Thymus (tissue), 11 donors: ENCODE results near the gene SLC39A12. TPM values are rescaled to one million over a fixed set of nuclear protein-coding genes. Genes with fewer than 3 reads are reported as not detected.

Experiments used
- DNase-seq, 9 donors: peaks; one replicate each; pipeline ENCODE4 v3.0.0-alpha.2; 2013; ENCODE audit warnings: low spot score in 9 of 9, low read depth in 6 of 9, missing footprints in 1 of 9
- H3K27ac ChIP-seq, 2 donors: one replicate each; pipeline ENCODE4 v1.5.1; 2013; ENCODE audit warnings: control low read depth in 1 of 2, low read depth in 1 of 2, low read length in 1 of 2, mild to moderate bottlenecking in 1 of 2, moderate library complexity in 1 of 2
- H3K27me3 ChIP-seq, 2 donors: one replicate each; pipeline ENCODE4 v1.5.1; 2013; ENCODE audit warnings: low read length in 1 of 2; ENCODE audit not compliant: control insufficient read depth in 2 of 2, insufficient read depth in 1 of 2
- H3K36me3 ChIP-seq, 2 donors: one replicate each; pipeline ENCODE4 v1.5.1; 2013; ENCODE audit warnings: low read length in 1 of 2, mild to moderate bottlenecking in 1 of 2, moderate library complexity in 1 of 2; ENCODE audit not compliant: control insufficient read depth in 2 of 2, insufficient read depth in 2 of 2
- H3K4me1 ChIP-seq, 2 donors: one replicate each; pipeline ENCODE4 v1.5.1; 2013; ENCODE audit warnings: low read length in 2 of 2; ENCODE audit not compliant: control insufficient read depth in 2 of 2, insufficient read depth in 2 of 2
- H3K4me3 ChIP-seq, 2 donors: one replicate each; pipeline ENCODE4 v1.5.1; 2013; ENCODE audit warnings: low read length in 2 of 2, control low read depth in 1 of 2, mild to moderate bottlenecking in 1 of 2
- H3K9me3 ChIP-seq, 2 donors: one replicate each; pipeline ENCODE4 v1.5.1; 2013; ENCODE audit warnings: low read length in 1 of 2, mild to moderate bottlenecking in 1 of 2; ENCODE audit not compliant: control insufficient read depth in 2 of 2, insufficient read depth in 1 of 2
- WGBS: extraction: QIAGEN DNeasy Blood & Tissue Kit; methylation state at CpG from one replicate; pipeline ENCODE4 v1.1.7; 2013; 5-methylcytosine and 5-hydroxymethylcytosine counted together
- polyA plus RNA-seq: library from polyadenylated mRNA; stranded (reverse); fragments of 200-250 nt; gene quantifications from one replicate; pipeline ENCODE4 v1.2.3, GENCODE V29; 2013
- total RNA-seq: library from RNA; stranded (reverse); fragments of 120-200 nt; gene quantifications from one replicate; pipeline ENCODE4 v1.2.4, GENCODE V29; 2013
- donor health status: healthy.

Gene SLC39A12
- total and polyA plus RNA-seq, 2 donors: 0.05 to 0.23 TPM

- DNase-seq: no peak
- H3K36me3 ChIP-seq: no peaks in the 10 kb centered on the region
- no peaks in the 10 kb centered on the region for H3K4me1 ChIP-seq
- H3K27me3 ChIP-seq: no peaks in the 10 kb centered on the region
- no peak overlapping the region for H3K27ac ChIP-seq
- H3K4me3 ChIP-seq: no peak overlapping the region
- H3K9me3 ChIP-seq: no peaks in the 10 kb centered on the region
- WGBS: 99% methylated on average over 7 of the region's 7 CpGs
Observed at GRCh38 chr10:17958049-17958448, 6.3 kb downstream of the SLC39A12 start.

GRCh38 chr10:17959870-17960269 lies 8.2 kb downstream of the SLC39A12 start:
- DNase-seq: no peak
- Histone ChIP-seq H3K27ac (no peak overlapping the region), H3K4me1 (no peaks in the 10 kb centered on the region), H3K27me3 (no peaks in the 10 kb centered on the region), H3K9me3 (no peaks in the 10 kb centered on the region), H3K4me3 (no peak overlapping the region), H3K36me3 (no peaks in the 10 kb centered on the region)
- 88% methylated on average over 2 of the region's 2 CpGs for WGBS

GRCh38 chr10:17961551-17962422 lies 10.1 kb downstream of the SLC39A12 start:
- H3K9me3 ChIP-seq: no peaks in the 10 kb centered on the region
- H3K36me3 ChIP-seq: no peaks in the 10 kb centered on the region
- H3K4me1 ChIP-seq: no peaks in the 10 kb centered on the region
- H3K27me3 ChIP-seq: no peaks in the 10 kb centered on the region
- DNase-seq: no peak
- H3K27ac ChIP-seq: no peak overlapping the region
- no peak overlapping the region for H3K4me3 ChIP-seq
- WGBS: 67% methylated on average over 4 of the region's 4 CpGs

GRCh38 chr10:17963431-17963830 lies 11.7 kb downstream of the SLC39A12 start:
- Histone ChIP-seq H3K27ac (no peak overlapping the region), H3K4me1 (no peaks in the 10 kb centered on the region), H3K9me3 (no peaks in the 10 kb centered on the region), H3K4me3 (no peak overlapping the region), H3K36me3 (no peaks in the 10 kb centered on the region), H3K27me3 (no peaks in the 10 kb centered on the region)
- WGBS: 96% methylated on average over 3 of the region's 3 CpGs
- DNase-seq: no peak

- no peak overlapping the region for H3K27ac ChIP-seq
- H3K27me3 ChIP-seq: no peaks in the 10 kb centered on the region
- H3K4me1 ChIP-seq: no peaks in the 10 kb centered on the region
- 97% methylated on average over 8 of the region's 8 CpGs for WGBS
- no peak overlapping the region for H3K4me3 ChIP-seq
- DNase-seq: no peak
- H3K36me3 ChIP-seq: no peaks in the 10 kb centered on the region
- no peaks in the 10 kb centered on the region for H3K9me3 ChIP-seq
Observed at GRCh38 chr10:17965649-17966235, 14.0 kb downstream of the SLC39A12 start.

- H3K4me3 ChIP-seq: no peak overlapping the region
- H3K4me1 ChIP-seq: no peaks in the 10 kb centered on the region
- H3K27me3 ChIP-seq: no peaks in the 10 kb centered on the region
- DNase-seq: no peak
- no peak overlapping the region for H3K27ac ChIP-seq
- WGBS: 98% methylated on average over 3 of the region's 3 CpGs
- no peaks in the 10 kb centered on the region for H3K9me3 ChIP-seq
- H3K36me3 ChIP-seq: no peaks in the 10 kb centered on the region
Observed at GRCh38 chr10:17974505-17974904, 22.8 kb downstream of the SLC39A12 start.

- no peak for DNase-seq
- WGBS: 94% methylated on average over 6 of the region's 6 CpGs
Observed at GRCh38 chr10:17980846-17981565, 29.3 kb downstream of the SLC39A12 start.

GRCh38 chr10:17981766-17982380 lies 30.2 kb downstream of the SLC39A12 start:
- Histone ChIP-seq H3K27me3 (no peaks in the 10 kb centered on the region), H3K27ac (no peak overlapping the region), H3K4me1 (no peaks in the 10 kb centered on the region), H3K36me3 (no peaks in the 10 kb centered on the region), H3K4me3 (no peak overlapping the region), H3K9me3 (no peaks in the 10 kb centered on the region)
- DNase-seq: no peak
- WGBS: 97% methylated on average over 1 of the region's 1 CpG

More at GRCh38 chr10:17980846-17981565, 29.3 kb downstream of the SLC39A12 start:
- Histone ChIP-seq H3K27me3 (no peaks in the 10 kb centered on the region), H3K9me3 (no peaks in the 10 kb centered on the region), H3K4me3 (no peak overlapping the region), H3K27ac (no peak overlapping the region), H3K4me1 (no peaks in the 10 kb centered on the region), H3K36me3 (no peaks in the 10 kb centered on the region)

GRCh38 chr10:17984056-17984455 lies 32.3 kb downstream of the SLC39A12 start:
- H3K4me1 ChIP-seq: no peaks in the 10 kb centered on the region
- H3K4me3 ChIP-seq: no peak overlapping the region
- no peak overlapping the region for H3K27ac ChIP-seq
- no peaks in the 10 kb centered on the region for H3K9me3 ChIP-seq
- WGBS: 52% methylated on average over 1 of the region's 1 CpG
- no peak for DNase-seq
- no peaks in the 10 kb centered on the region for H3K36me3 ChIP-seq
- no peaks in the 10 kb centered on the region for H3K27me3 ChIP-seq
